Smooth muscle cell (in vitro differentiated cells): ENCODE results near the gene PZP. TPM values are rescaled to one million over a fixed set of nuclear protein-coding genes. Genes with fewer than 3 reads are reported as not detected.

Experiments used
- DNase-seq: peaks from one replicate; lab custom pipeline; 2025; ENCODE audit not compliant: unreplicated experiment; lab: John Stamatoyannopoulos, UW
- H2AFZ ChIP-seq: fragments of 200-600 bp; sonication (generic); 2 replicates; pipeline ENCODE4 v1.6.0; 2016; ENCODE audit warnings: antibody characterized with exemption, low read depth, mild to moderate bottlenecking
- H3F3A ChIP-seq: fragments of 200-600 bp; sonication (generic); 2 replicates; pipeline ENCODE4 v1.6.0; 2017; ENCODE audit warnings: antibody characterized with exemption, low read depth
- H3K27ac ChIP-seq: fragments of 200-600 bp; sonication (generic); 2 replicates; pipeline ENCODE4 v1.5.1; 2016; ENCODE audit warnings: low read depth, mild to moderate bottlenecking
- H3K27me3 ChIP-seq: fragments of 200-600 bp; sonication (generic); 2 replicates; pipeline ENCODE4 v1.6.1; 2016; ENCODE audit warnings: low read depth, mild to moderate bottlenecking
- H3K36me3 ChIP-seq: fragments of 200-600 bp; sonication (generic); 2 replicates; pipeline ENCODE4 v1.5.1; 2016; ENCODE audit warnings: low read depth
- H3K4me1 ChIP-seq: fragments of 200-600 bp; sonication (generic); 2 replicates; pipeline ENCODE4 v1.5.1; 2016; ENCODE audit warnings: low read depth
- H3K4me2 ChIP-seq: fragments of 200-600 bp; sonication (generic); 2 replicates; pipeline ENCODE4 v1.6.0; 2016; ENCODE audit warnings: mild to moderate bottlenecking
- H3K4me3 ChIP-seq: fragments of 200-600 bp; sonication (generic); 2 replicates; pipeline ENCODE4 v1.5.1; 2016; ENCODE audit warnings: mild to moderate bottlenecking
- H3K79me2 ChIP-seq: fragments of 200-600 bp; sonication (generic); 2 replicates; pipeline ENCODE4 v1.6.0; 2016; ENCODE audit warnings: low read depth, mild to moderate bottlenecking
- H3K9ac ChIP-seq: fragments of 200-600 bp; sonication (generic); 2 replicates; pipeline ENCODE4 v1.6.0; 2016; ENCODE audit warnings: low read depth
- H3K9me3 ChIP-seq: fragments of 200-600 bp; sonication (generic); replicated peaks from 2 replicates; pipeline ENCODE4 v1.5.1; 2016; ENCODE audit warnings: low read depth
- H4K20me1 ChIP-seq: fragments of 200-600 bp; sonication (generic); 2 replicates; pipeline ENCODE4 v1.6.0; 2016; ENCODE audit warnings: low read depth
- CTCF ChIP-seq: fragments of 200-600 bp; sonication (generic); IDR thresholded peaks from 2 replicates; pipeline ENCODE4 v1.5.1; 2017; ENCODE audit warnings: borderline replicate concordance, mild to moderate bottlenecking, antibody characterized with exemption; ENCODE audit not compliant: insufficient read depth, poor library complexity, severe bottlenecking
- WGBS: methylation state at CpG from one replicate; pipeline ENCODE4 v1.1.7; 2016; ENCODE audit warnings: low lambda C conversion rate; 5-methylcytosine and 5-hydroxymethylcytosine counted together
- polyA plus RNA-seq: library from polyadenylated mRNA; unstranded; fragments of >200 nt; fragmentation: Nextera tagmentation; extraction: Ambion mirVana; gene quantifications from 2 replicates; pipeline ENCODE4 v1.2.1, GENCODE V29; 2016
- total RNA-seq: library from RNA; depleted of rRNA; stranded (reverse); fragments of >200 nt; gene quantifications from 2 replicates; pipeline ENCODE4 v1.2.3, GENCODE V29; 2014

PZP gene
- total and polyA plus RNA-seq, 2 experiments from 2014 or later: not detected

- Histone ChIP-seq H3F3A (no peaks in the 10 kb centered on the region), H4K20me1 (no peaks in the 10 kb centered on the region), H3K27me3 (no peaks in the 10 kb centered on the region), H3K36me3 (no peaks in the 10 kb centered on the region), H3K4me1 (no peaks in the 10 kb centered on the region), H2AFZ (no peak overlapping the region), H3K4me3 (no peak overlapping the region), H3K9ac (no peak overlapping the region), H3K27ac (no peak overlapping the region), H3K79me2 (no peaks in the 10 kb centered on the region), H3K9me3 (no peaks in the 10 kb centered on the region), H3K4me2 (no peak overlapping the region)
- 52% methylated on average over 1 of the region's 1 CpG for WGBS
- no peak for TF ChIP-seq CTCF
- no peak for DNase-seq
Observed at GRCh38 chr12:9132008-9132535, 76.1 kb downstream of the PZP start.

- no peak overlapping the region for H2AFZ ChIP-seq
- H3K4me2 ChIP-seq: no peak overlapping the region
- H3K4me3 ChIP-seq: no peak overlapping the region
- H3K27me3 ChIP-seq: no peaks in the 10 kb centered on the region
- no peaks in the 10 kb centered on the region for H3K79me2 ChIP-seq
- WGBS: 94% methylated on average over 2 of the region's 2 CpGs
- no peaks in the 10 kb centered on the region for H3K9me3 ChIP-seq
- H3K36me3 ChIP-seq: no peaks in the 10 kb centered on the region
- no peak for DNase-seq
- no peak overlapping the region for H3K9ac ChIP-seq
- no peak overlapping the region for H3K27ac ChIP-seq
- no peaks in the 10 kb centered on the region for H3K4me1 ChIP-seq
- TF ChIP-seq CTCF: no peak
- H3F3A ChIP-seq: no peaks in the 10 kb centered on the region
- no peaks in the 10 kb centered on the region for H4K20me1 ChIP-seq
Observed at GRCh38 chr12:9130244-9130643, 78.0 kb downstream of the PZP start.

- Histone ChIP-seq H3K27ac (no peak overlapping the region), H3K4me1 (no peaks in the 10 kb centered on the region), H2AFZ (no peak overlapping the region), H4K20me1 (no peaks in the 10 kb centered on the region), H3K4me3 (no peak overlapping the region), H3K36me3 (no peaks in the 10 kb centered on the region), H3K4me2 (no peak overlapping the region), H3F3A (no peaks in the 10 kb centered on the region), H3K9me3 (no peaks in the 10 kb centered on the region), H3K9ac (no peak overlapping the region), H3K27me3 (no peaks in the 10 kb centered on the region), H3K79me2 (no peaks in the 10 kb centered on the region)
- no peak for DNase-seq
- WGBS: 96% methylated on average over 35 of the region's 36 CpGs
- TF ChIP-seq CTCF: no peak
Observed at GRCh38 chr12:9127936-9128663, 80.1 kb downstream of the PZP start.

- H3K4me2 ChIP-seq: no peak overlapping the region
- H3K4me3 ChIP-seq: no peak overlapping the region
- H3K4me1 ChIP-seq: no peaks in the 10 kb centered on the region
- no peaks in the 10 kb centered on the region for H3K9me3 ChIP-seq
- no peaks in the 10 kb centered on the region for H3K36me3 ChIP-seq
- 97% methylated on average over 21 of the region's 21 CpGs for WGBS
- no peak overlapping the region for H3K27ac ChIP-seq
- H3K27me3 ChIP-seq: no peaks in the 10 kb centered on the region
- H2AFZ ChIP-seq: no peak overlapping the region
- no peaks in the 10 kb centered on the region for H4K20me1 ChIP-seq
- no peak overlapping the region for H3K9ac ChIP-seq
- H3F3A ChIP-seq: no peaks in the 10 kb centered on the region
- no peak for TF ChIP-seq CTCF
- no peaks in the 10 kb centered on the region for H3K79me2 ChIP-seq
- DNase-seq: no peak
Observed at GRCh38 chr12:9127484-9127883, 80.7 kb downstream of the PZP start.
